Activated CD4-positive, alpha-beta T cell treated with anti-CD3 and anti-CD28 coated beads, Interleukin-2, amount 10 ng/mL, durations not matched to agents 24 days and 14 days (primary cell): Measurements from ENCODE around the gene LAMP1. TPM values are rescaled to one million over a fixed set of nuclear protein-coding genes. Genes with fewer than 3 reads are reported as not detected.
"Not testable (repeated sequence)": the region's sequence is repeated elsewhere in the genome, so short reads cannot be mapped to it uniquely, and the experiment has no call there.

ENCODE experiments used
- DNase-seq: peaks from one replicate; pipeline ENCODE4 v3.0.0; 2022
- H3K27ac Mint-ChIP-seq: one replicate; pipeline ENCODE4 v1.8.0; 2022; ENCODE audit warnings: mild to moderate bottlenecking, mixed read lengths
- H3K27me3 Mint-ChIP-seq: one replicate; pipeline ENCODE4 v1.8.0; 2022; ENCODE audit warnings: mixed read lengths
- H3K36me3 Mint-ChIP-seq: one replicate; pipeline ENCODE4 v1.8.0; 2022; ENCODE audit warnings: low read depth, mild to moderate bottlenecking, mixed read lengths
- H3K4me1 Mint-ChIP-seq: one replicate; pipeline ENCODE4 v1.8.0; 2021; ENCODE audit warnings: mixed read lengths
- H3K4me3 Mint-ChIP-seq: one replicate; pipeline ENCODE4 v1.8.0; 2022; ENCODE audit warnings: mild to moderate bottlenecking, moderate library complexity, mixed read lengths
- H3K9me3 Mint-ChIP-seq: one replicate; pipeline ENCODE4 v1.8.0; 2021; ENCODE audit warnings: mixed read lengths
- intact Hi-C: fragments of 100-400 bp; cut with micrococcal nuclease; formaldehyde crosslinking; loops from one replicate; pipeline ENCODE4 v1.15.1; 2023
- total RNA-seq: library from RNA; stranded (reverse); gene quantifications from 2 replicates; pipeline ENCODE4 v1.2.3, GENCODE V29; 2022

LAMP1 gene
- total RNA-seq, 1 donor from 2014 or later, result 57.5 TPM

- Mint-ChIP-seq H3K9me3 (no peaks in the 10 kb centered on the region), H3K36me3 (peaks cover 6% of the 10 kb centered on the region), H3K4me1 (no peaks in the 10 kb centered on the region), H3K27ac (no peak overlapping the region), H3K4me3 (no peak overlapping the region), H3K27me3 (no peaks in the 10 kb centered on the region)
- intact Hi-C loops, result no loop called here
- DNase-seq, result no peak
Observed at GRCh38 chr13:113305208-113305607, 8.2 kb downstream of the LAMP1 start.

- Mint-ChIP-seq H3K27ac (no peak overlapping the region), H3K36me3 (peaks cover 15% of the 10 kb centered on the region), H3K27me3 (no peaks in the 10 kb centered on the region), H3K9me3 (no peaks in the 10 kb centered on the region), H3K4me1 (no peaks in the 10 kb centered on the region), H3K4me3 (no peak overlapping the region)
- no peak for DNase-seq
- intact Hi-C loops, result no loop called here
Observed at GRCh38 chr13:113307491-113307890, 10.5 kb downstream of the LAMP1 start.

GRCh38 chr13:113309473-113309872 lies 12.4 kb downstream of the LAMP1 start:
- DNase-seq, result no peak
- H3K4me1 Mint-ChIP-seq, result no peaks in the 10 kb centered on the region
- H3K4me3 Mint-ChIP-seq, result no peak overlapping the region
- peaks cover 17% of the 10 kb centered on the region for H3K36me3 Mint-ChIP-seq
- H3K27ac Mint-ChIP-seq, result no peak overlapping the region
- intact Hi-C loops, result no loop called here
- H3K9me3 Mint-ChIP-seq, result no peaks in the 10 kb centered on the region
- no peaks in the 10 kb centered on the region for H3K27me3 Mint-ChIP-seq

GRCh38 chr13:113314112-113314511 lies 17.1 kb downstream of the LAMP1 start:
- H3K9me3 Mint-ChIP-seq, DNase-seq, H3K27ac Mint-ChIP-seq, H3K4me1 Mint-ChIP-seq, H3K4me3 Mint-ChIP-seq, H3K27me3 Mint-ChIP-seq, intact Hi-C loops: not testable (repeated sequence)
- H3K36me3 Mint-ChIP-seq, result peaks cover 20% of the 10 kb centered on the region

GRCh38 chr13:113314895-113315470 lies 17.9 kb downstream of the LAMP1 start:
- H3K27me3 Mint-ChIP-seq, H3K4me3 Mint-ChIP-seq, H3K9me3 Mint-ChIP-seq, DNase-seq, H3K4me1 Mint-ChIP-seq, H3K27ac Mint-ChIP-seq, intact Hi-C loops: not testable (repeated sequence)
- peaks cover 18% of the 10 kb centered on the region for H3K36me3 Mint-ChIP-seq

DNA sequence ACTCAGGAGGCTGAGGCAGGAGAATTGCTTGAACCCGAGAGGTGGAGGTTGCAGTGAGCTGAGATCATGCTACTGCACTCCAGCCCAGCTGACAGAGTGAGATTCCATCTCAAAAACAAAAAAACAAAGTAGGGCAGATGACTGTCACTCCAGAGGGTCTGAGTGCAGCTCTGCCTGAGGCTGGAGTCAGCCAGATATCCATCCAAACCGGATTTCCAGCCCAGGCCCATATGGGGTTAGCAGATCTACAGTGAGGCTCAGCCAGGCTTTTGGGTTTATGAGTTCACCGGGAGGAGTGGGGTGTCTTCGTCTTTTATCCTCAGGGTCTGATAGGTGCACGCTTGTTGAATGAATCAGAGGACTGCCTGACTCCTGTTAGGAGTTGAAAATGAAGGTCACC lies 19.0 kb downstream of the LAMP1 start:
- H3K9me3 Mint-ChIP-seq, result no peaks in the 10 kb centered on the region
- no peak overlapping the region for H3K4me3 Mint-ChIP-seq
- no peak for DNase-seq
- H3K36me3 Mint-ChIP-seq, result peaks cover 19% of the 10 kb centered on the region
- no peaks in the 10 kb centered on the region for H3K27me3 Mint-ChIP-seq
- intact Hi-C loops, result no loop called here
- no peaks in the 10 kb centered on the region for H3K4me1 Mint-ChIP-seq
- no peak overlapping the region for H3K27ac Mint-ChIP-seq

DNA sequence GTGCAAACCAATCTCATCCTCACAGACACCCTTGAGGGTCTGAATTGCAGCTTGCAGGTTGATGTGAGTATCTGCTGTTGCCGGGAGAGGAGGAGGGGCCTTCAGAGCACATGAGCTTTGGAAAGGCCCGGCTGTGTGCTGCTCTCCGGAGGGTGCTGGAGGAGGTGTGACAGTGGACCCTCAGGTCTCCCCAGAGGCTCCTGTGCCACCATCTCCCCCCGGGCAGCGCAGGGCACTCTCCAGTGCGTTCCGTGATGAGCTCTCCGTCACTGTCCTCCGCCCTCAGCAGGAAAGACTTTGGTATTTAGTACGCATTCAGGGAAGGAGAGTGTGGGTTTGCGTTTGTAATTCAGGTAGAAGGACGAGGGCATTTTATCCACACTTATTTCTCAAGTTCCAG lies 20.0 kb downstream of the LAMP1 start:
- H3K27ac Mint-ChIP-seq, result no peak overlapping the region
- H3K36me3 Mint-ChIP-seq, result peaks cover 23% of the 10 kb centered on the region
- no peaks in the 10 kb centered on the region for H3K27me3 Mint-ChIP-seq
- H3K9me3 Mint-ChIP-seq, result no peaks in the 10 kb centered on the region
- H3K4me1 Mint-ChIP-seq, result no peaks in the 10 kb centered on the region
- no peak overlapping the region for H3K4me3 Mint-ChIP-seq
- no peak for DNase-seq
- intact Hi-C loops, result no loop called here

GRCh38 chr13:113318956-113319355 lies 21.9 kb downstream of the LAMP1 start:
- no peak overlapping the region for H3K27ac Mint-ChIP-seq
- H3K27me3 Mint-ChIP-seq, result no peaks in the 10 kb centered on the region
- H3K4me1 Mint-ChIP-seq, result no peaks in the 10 kb centered on the region
- intact Hi-C loops, result no loop called here
- H3K9me3 Mint-ChIP-seq, result no peaks in the 10 kb centered on the region
- H3K36me3 Mint-ChIP-seq, result peaks cover 31% of the 10 kb centered on the region
- no peak overlapping the region for H3K4me3 Mint-ChIP-seq
- DNase-seq, result no peak

GRCh38 chr13:113319371-113319770 lies 22.3 kb downstream of the LAMP1 start:
- no peaks in the 10 kb centered on the region for H3K4me1 Mint-ChIP-seq
- DNase-seq, result no peak
- H3K36me3 Mint-ChIP-seq, result peaks cover 31% of the 10 kb centered on the region
- intact Hi-C loops, result no loop called here
- H3K27ac Mint-ChIP-seq, result no peak overlapping the region
- H3K27me3 Mint-ChIP-seq, result no peaks in the 10 kb centered on the region
- H3K9me3 Mint-ChIP-seq, result no peaks in the 10 kb centered on the region
- no peak overlapping the region for H3K4me3 Mint-ChIP-seq

- no peak overlapping the region for H3K4me3 Mint-ChIP-seq
- H3K36me3 Mint-ChIP-seq, result peaks cover 31% of the 10 kb centered on the region
- no peaks in the 10 kb centered on the region for H3K27me3 Mint-ChIP-seq
- no peak overlapping the region for H3K27ac Mint-ChIP-seq
- DNase-seq, result no peak
- intact Hi-C loops, result no loop called here
- no peaks in the 10 kb centered on the region for H3K4me1 Mint-ChIP-seq
- no peaks in the 10 kb centered on the region for H3K9me3 Mint-ChIP-seq
Observed at GRCh38 chr13:113320226-113320875, 23.3 kb downstream of the LAMP1 start.

- Mint-ChIP-seq H3K27ac (no peak overlapping the region), H3K36me3 (peaks cover 31% of the 10 kb centered on the region), H3K9me3 (no peaks in the 10 kb centered on the region), H3K4me3 (no peak overlapping the region), H3K4me1 (no peaks in the 10 kb centered on the region), H3K27me3 (no peaks in the 10 kb centered on the region)
- no peak for DNase-seq
- intact Hi-C loops, result no loop called here
Observed at GRCh38 chr13:113321546-113321945, 24.5 kb downstream of the LAMP1 start.

GRCh38 chr13:113322043-113322461 lies 25.0 kb downstream of the LAMP1 start:
- Mint-ChIP-seq H3K27me3 (no peaks in the 10 kb centered on the region), H3K4me3 (no peak overlapping the region), H3K27ac (no peak overlapping the region), H3K36me3 (peaks cover 28% of the 10 kb centered on the region), H3K4me1 (no peaks in the 10 kb centered on the region), H3K9me3 (no peaks in the 10 kb centered on the region)
- intact Hi-C loops, result no loop called here
- no peak for DNase-seq

GRCh38 chr13:113322890-113323651 lies 26.0 kb downstream of the LAMP1 start:
- Mint-ChIP-seq H3K9me3 (no peaks in the 10 kb centered on the region), H3K27ac (no peak overlapping the region), H3K36me3 (peaks cover 28% of the 10 kb centered on the region), H3K4me3 (no peak overlapping the region), H3K27me3 (no peaks in the 10 kb centered on the region), H3K4me1 (no peaks in the 10 kb centered on the region)
- intact Hi-C loops, result no loop called here
- DNase-seq, result no peak

GRCh38 chr13:113323869-113324268 lies 26.8 kb downstream of the LAMP1 start:
- intact Hi-C loops, result no loop called here
- no peak overlapping the region for H3K4me3 Mint-ChIP-seq
- no peaks in the 10 kb centered on the region for H3K9me3 Mint-ChIP-seq
- no peaks in the 10 kb centered on the region for H3K27me3 Mint-ChIP-seq
- no peak overlapping the region for H3K27ac Mint-ChIP-seq
- H3K4me1 Mint-ChIP-seq, result no peaks in the 10 kb centered on the region
- H3K36me3 Mint-ChIP-seq, result peaks cover 27% of the 10 kb centered on the region
- no peak for DNase-seq
